ENCODE data around the gene SLX4IP.

SLX4IP gene

GRCh38 chr20:10429443-10429981, 5.6 kb upstream of the SLX4IP start:
- FAIRE-seq: no peak

- no peak for FAIRE-seq
Observed at GRCh38 chr20:10430000-10430466, 5.1 kb upstream of the SLX4IP start.

- no peak for FAIRE-seq
Observed at GRCh38 chr20:10430704-10431103, 4.4 kb upstream of the SLX4IP start.

GRCh38 chr20:10432079-10432478, 3.0 kb upstream of the SLX4IP start:
- FAIRE-seq: no peak

- FAIRE-seq: no peak
Observed at GRCh38 chr20:10433014-10433622, 2.0 kb upstream of the SLX4IP start.

- no peak for FAIRE-seq
Observed at GRCh38 chr20:10433623-10434466, 1.3 kb upstream of the SLX4IP start, which contains the start of gene MKKS. Gene MKKS (minus strand): TSS chr20:10434222. CDS start chr20:10413514, 20,708 bp downstream.

- FAIRE-seq: no peak
Observed at GRCh38 chr20:10434467-10434831, 656 bp upstream of the SLX4IP start.

- no peak for FAIRE-seq
Observed at GRCh38 chr20:10436053-10436699, 1.1 kb downstream of the SLX4IP start.

- FAIRE-seq: no peak
Observed at GRCh38 chr20:10438217-10438616, 3.1 kb downstream of the SLX4IP start.

- no peak for FAIRE-seq
Observed at GRCh38 chr20:10443936-10444335, 8.8 kb downstream of the SLX4IP start.

GRCh38 chr20:10445758-10446157, 10.7 kb downstream of the SLX4IP start:
- no peak for FAIRE-seq

GRCh38 chr20:10447028-10447427, 11.9 kb downstream of the SLX4IP start:
- no peak for FAIRE-seq

- FAIRE-seq: no peak
Observed at GRCh38 chr20:10448270-10449156, 13.4 kb downstream of the SLX4IP start.

- FAIRE-seq: no peak
Observed at GRCh38 chr20:10449270-10449669, 14.2 kb downstream of the SLX4IP start.

GRCh38 chr20:10453241-10453640, 18.1 kb downstream of the SLX4IP start:
- no peak for FAIRE-seq

- FAIRE-seq: no peak
Observed at GRCh38 chr20:10454151-10454750, 19.1 kb downstream of the SLX4IP start.

GRCh38 chr20:10461495-10461894, 26.4 kb downstream of the SLX4IP start:
- FAIRE-seq: no peak

- FAIRE-seq: no peak
Observed at GRCh38 chr20:10462516-10462915, 27.4 kb downstream of the SLX4IP start.

GRCh38 chr20:10463622-10464021, 28.5 kb downstream of the SLX4IP start:
- no peak for FAIRE-seq

- no peak for FAIRE-seq
Observed at GRCh38 chr20:10465135-10465534, 30.0 kb downstream of the SLX4IP start.

- FAIRE-seq: no peak
Observed at GRCh38 chr20:10466325-10466724, 31.2 kb downstream of the SLX4IP start.

- no peak for FAIRE-seq
Observed at GRCh38 chr20:10466855-10467254, 31.8 kb downstream of the SLX4IP start.
